Measurements from ENCODE around the gene RNF146. TPM values are rescaled to one million over a fixed set of nuclear protein-coding genes. Genes with fewer than 3 reads are reported as not detected.
A peak's percentile ranks its signal among the peaks of the same experiment; 100 is the strongest.

Gene RNF146
- polyA plus RNA-seq, 3 donors = 77.2 to 93.3 (median 89.7) TPM

DNA sequence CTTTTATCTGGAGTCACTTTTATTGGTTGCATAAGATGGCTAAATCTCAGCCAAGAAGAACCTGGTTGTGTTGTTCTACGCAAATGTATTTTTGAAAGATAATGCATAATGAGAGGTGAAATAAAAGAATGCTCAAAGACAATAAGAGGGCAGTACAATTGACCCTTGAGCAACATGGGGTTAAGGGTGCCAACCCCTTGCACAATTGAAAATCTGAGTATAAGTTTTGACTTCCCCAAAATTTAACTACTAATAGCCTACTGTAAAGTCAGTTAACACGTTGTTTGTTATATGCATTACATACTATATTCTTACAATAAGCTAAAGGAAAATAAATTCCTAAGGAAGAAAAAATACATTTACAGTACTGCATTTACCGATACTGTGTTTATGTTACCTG is 5.9 kb downstream of the RNF146 start:
- no peak for DNase-seq (ENCODE audit: extremely low read depth in 1 of 11, low read depth in 9 of 11, low spot score in 4 of 11)

DNA sequence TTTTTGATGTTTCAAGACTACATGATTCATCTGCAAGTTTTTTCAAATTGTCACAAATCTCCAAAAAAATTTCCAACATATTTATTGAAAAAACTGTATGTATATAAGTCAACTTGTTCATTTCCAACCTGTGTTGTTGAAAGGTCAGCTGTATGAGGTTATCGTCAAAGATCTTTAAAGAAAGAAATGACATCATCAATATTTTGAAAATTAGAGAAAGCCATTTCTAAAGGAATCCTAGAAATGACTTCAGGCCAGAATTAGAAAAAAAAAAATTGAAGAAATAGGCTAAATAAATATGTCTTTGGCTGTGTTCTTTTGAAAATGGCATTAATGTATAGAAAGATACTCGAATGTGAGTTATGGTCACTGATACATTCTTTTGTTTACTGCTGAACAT is 6.8 kb downstream of the RNF146 start:
- DNase-seq (ENCODE audit: extremely low read depth in 1 of 11, low read depth in 9 of 11, low spot score in 4 of 11) = no peak

DNA sequence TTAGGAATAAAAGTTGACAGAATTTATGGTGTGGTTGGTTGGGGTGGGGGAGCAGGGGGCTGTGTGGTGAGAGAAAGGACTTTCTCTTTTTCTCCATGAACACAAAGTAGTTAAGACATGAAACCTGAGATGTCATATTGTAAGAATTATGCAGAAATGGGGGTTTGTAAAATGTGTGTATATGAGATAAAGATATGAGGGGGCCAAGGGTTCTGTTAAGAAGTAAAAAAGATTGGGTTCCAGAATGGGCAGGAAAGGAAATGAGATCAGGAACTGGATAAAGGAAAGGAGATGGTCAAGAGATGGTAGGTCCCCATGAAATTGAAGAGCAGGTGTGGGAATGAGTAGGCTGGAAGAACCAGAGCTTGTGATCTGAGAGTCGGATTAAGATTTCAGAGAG is 9.7 kb downstream of the RNF146 start:
- no peak for DNase-seq (ENCODE audit: extremely low read depth in 1 of 11, low read depth in 9 of 11, low spot score in 4 of 11)

DNA sequence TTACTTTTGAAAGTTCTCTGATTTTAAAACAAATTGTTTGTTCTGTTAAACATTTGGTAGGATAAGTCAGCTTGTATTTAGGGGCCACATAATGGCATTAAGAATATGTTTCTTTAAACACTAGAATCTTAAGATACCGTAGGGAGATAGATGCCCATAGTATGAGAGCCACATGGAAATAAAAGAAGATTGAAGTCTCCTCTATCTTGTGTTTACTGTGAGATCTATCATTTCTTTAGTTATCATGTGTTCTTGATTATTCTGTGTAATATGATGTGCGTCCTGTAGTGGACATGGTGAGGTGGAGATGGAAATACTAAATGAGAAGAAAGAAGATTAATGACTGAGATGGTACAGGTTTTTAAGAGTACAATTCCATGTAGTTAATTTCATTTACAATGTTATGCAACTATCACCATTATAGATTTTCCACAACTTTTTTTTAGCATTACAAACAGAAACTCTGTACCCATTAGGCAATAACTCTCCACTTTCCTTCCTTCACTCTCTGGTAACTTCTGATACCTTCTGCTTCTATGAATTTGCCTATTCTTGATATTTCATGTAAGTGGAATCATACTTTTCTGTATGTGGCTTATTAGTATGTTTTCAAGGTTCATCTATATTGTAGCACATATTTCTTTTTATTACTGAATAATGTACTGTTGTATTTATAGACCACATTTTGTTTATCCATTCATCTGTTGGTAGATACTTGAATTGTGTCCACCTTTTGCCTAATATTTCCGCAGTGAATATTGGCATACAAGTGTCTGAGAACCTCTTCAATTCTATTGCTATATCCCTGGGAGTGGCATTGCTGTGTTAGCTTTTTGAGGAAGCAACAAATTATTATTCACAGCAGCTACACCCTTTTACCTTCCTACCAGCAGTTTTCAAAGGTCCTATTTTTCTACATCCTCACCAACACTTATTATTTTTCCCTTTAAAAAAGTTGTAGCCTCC is 11.5 kb downstream of the RNF146 start:
- DNase-seq (ENCODE audit: extremely low read depth in 1 of 11, low read depth in 9 of 11, low spot score in 4 of 11) = no peak

DNA sequence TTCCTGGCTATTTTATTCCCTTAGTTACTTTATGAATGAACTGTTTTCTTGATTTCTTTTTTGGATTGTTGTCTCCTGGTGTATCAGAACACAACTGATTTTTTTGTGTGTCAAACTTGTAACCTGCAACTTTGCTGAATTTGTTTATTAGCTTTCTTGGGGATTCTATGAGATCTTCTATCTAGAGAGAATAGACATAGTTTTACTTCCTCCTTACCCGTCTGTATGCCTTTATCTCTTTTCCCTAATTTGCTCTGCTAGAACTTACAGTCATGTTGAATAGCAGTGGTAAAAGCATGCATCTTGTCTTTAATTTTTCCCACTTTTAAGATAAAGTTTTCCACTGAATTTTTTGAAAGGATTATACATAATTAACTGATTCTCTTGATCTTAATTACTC is 13.2 kb downstream of the RNF146 start:
- DNase-seq (ENCODE audit: extremely low read depth in 1 of 11, low read depth in 9 of 11, low spot score in 4 of 11) = no peak

DNA sequence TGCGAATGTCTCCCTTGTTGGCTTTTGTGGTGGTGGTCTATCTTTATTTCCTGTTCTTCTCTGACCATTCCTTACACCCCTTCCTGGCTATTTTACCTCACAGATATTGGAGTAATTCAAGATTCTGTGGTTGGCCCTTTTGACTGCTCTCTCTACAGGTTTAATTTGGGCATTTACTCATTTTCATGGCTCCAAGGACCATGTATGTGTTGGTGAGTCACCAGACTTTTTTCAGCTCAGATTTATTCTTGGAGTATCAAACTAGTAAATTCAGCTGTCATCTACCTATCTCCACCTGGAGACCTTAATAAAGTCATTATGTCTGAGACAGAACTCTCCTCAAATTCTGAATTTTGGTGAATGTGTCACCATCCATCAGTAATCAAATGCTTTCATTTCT is 15.5 kb downstream of the RNF146 start:
- no peak for DNase-seq (ENCODE audit: extremely low read depth in 1 of 11, low read depth in 9 of 11, low spot score in 4 of 11)

DNA sequence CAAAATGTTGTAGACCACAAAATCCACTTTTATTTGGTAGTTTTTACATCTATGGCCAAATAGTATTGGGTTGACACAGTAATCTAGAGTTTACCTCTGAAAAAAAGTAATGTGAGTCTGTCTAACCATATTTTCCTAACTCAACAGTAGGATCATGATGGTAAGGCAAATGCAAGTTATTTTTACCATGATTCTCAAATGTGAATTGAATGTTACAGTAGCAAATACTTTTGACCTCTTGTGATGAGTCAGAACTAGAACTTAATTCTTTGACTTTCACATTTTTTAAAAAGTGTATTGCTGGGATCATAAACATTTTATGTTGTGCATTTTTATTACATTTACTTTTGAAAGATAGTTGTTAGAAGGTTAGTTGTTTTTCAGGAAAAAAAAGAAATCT is 22.0 kb downstream of the RNF146 start:
- no peak for DNase-seq (ENCODE audit: extremely low read depth in 1 of 11, low read depth in 9 of 11, low spot score in 4 of 11)

DNA sequence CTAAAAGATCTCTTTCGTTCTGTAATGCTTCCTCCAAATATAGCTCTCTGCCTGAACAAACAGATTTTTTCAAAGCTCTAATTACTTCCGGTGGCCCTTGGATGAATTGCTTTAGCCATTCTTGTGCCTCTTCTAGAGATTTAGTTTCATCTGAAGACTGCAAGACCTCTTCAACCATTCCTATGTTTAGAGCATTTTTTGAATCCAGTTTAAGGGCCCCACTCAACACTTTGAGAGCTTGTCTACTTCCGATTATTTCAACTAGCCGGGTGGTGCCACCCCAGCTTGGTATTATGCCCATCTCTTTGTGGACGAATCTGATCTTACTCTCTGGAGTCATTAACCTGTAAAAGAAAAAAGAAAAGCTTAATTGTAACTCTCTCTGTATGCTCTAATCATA is 23.3 kb downstream of the RNF146 start:
- DNase-seq (ENCODE audit: extremely low read depth in 1 of 11, low read depth in 9 of 11, low spot score in 4 of 11) = no peak

DNA sequence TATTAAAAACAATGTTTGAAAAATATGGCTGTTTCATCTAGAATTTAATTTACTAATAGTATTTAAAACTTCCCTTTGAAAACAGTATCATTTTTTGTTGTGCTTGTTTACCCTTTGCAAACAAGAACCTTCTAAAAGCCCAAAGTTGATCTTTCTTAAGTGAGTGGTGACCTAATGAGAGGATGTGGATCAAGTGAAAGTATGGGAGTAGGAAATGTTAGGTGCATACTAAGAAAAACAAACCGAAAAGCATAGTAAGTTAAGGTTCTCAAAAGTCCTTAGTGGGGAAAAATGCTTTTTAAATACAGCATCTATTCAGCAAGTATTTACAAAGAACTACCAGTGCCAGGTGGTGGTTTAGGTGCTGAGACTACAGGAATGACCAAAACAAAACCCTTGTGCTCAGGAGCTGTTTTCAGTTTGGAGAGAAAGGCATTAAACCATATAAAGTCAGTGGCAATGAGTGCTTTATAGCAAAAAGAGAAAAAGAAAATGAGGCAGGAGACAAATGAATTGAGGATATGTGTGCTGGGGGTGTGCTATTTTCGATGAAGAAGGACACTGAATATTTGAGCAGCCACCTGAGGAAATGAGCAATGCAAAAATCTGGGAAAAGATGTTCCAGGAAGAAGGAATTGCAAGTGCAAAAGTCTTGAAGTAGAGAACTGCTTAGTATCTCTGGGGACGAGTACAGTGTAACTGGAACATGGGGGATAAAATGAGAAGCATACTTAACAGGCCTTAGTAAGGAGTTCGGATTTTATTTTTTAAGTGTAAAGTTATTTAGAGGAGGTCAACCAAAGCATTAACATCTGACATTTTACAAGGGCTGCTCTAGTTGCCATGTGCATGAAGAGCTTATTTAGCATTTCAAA is 24.0 kb downstream of the RNF146 start:
- DNase-seq (ENCODE audit: extremely low read depth in 1 of 11, low read depth in 9 of 11, low spot score in 4 of 11) = no peak

DNA sequence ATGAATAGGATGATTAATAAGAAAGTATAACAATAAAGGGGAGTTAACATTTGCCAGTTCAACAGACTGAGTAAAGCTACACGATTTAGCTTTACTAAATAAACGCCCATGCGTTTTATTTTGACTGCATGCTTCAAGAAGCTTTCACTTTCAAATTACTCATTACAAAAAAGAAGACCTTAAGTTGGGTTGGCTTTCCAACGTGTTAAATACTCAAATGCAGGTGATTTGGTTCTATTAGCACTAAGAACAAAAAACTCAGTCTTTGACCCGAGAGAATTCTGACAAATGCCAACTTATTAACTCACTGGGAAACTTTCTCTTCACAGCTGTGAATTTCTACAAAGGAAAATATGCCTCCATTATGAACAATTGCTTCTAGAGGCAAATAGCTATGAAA is 24.8 kb downstream of the RNF146 start:
- DNase-seq (ENCODE audit: extremely low read depth in 1 of 11, low read depth in 9 of 11, low spot score in 4 of 11) = no peak

DNA sequence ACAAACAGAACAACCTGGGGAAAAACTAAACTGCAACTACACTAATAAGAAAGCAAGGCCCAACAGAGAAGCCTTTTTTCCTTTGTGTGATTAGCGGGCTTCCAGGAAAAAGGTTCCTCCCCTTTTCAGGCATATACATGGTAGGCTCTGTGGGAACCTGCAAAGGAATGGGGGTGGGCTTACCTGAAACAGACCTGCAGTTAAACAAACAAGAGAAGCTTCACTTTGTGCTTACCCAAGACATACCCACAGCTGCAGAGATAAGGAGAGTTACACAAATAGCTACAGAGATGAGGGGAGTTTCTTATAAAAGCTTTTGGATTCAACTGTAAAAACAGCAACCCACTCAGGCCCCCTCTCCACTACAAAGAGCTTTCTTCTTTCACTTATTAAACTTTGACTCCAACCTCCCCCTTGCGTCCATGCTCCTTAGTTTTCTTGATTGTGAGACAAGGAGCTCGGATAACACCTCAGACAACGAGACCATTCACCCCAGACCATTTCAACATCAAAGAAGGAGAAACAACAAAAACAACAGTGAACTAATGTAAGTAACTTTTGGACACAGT is 30.9 kb downstream of the RNF146 start:
- DNase-seq (ENCODE audit: extremely low read depth in 1 of 11, low read depth in 9 of 11, low spot score in 4 of 11) = peak in 3 of 11 donors; percentile 4 to 7 (median 4)

DNA sequence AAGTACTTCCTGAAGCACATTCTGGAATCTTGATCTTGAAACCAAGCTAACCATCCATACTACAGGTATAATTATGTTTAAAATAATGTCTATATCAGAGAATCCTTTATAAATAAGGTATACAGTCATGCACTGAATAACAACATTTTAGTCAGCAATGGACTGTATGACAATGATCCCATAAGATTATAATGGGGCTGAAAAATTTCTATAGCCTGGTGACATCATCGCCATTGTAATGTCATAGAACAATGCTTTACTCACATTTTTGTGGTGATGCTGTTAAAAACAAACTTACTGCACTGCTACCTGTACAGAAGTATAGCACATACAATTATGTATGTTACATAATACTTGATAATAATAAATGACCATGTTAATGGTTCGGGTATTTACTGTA is 31.8 kb downstream of the RNF146 start:
- no peak for DNase-seq (ENCODE audit: extremely low read depth in 1 of 11, low read depth in 9 of 11, low spot score in 4 of 11)

DNA sequence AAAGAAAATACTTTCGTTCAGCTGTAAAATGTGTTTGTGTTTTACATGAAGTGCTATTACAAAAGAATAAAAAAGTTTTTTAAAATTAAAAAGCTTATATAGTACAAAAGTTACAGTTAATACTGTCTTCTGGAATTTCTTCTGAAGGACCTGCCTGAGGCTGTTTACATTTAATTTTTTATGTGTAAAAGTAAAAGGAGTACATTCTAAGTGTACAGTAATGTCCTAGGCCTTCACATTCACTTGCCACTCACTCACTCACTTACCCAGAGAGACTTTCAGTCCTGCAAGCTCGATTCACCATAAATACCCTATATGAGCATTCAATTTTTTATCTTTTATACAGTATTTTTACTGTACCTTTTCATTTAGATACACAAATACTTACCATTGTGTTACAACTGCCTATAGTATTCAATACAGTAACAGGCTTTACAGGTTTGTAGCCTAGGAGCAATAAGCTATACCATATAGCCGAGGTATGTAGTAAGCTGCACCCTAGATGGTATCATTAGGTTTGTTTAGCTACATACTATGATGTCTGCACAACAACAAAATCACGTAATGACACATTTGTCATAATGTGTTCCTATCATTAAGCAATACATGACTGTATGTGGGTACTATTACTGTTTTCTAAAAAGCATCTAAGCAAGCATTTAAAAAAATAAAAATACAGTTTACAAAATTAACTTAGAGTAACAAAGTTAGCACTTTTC is 33.0 kb downstream of the RNF146 start:
- no peak for DNase-seq (ENCODE audit: extremely low read depth in 1 of 11, low read depth in 9 of 11, low spot score in 4 of 11)

DNA sequence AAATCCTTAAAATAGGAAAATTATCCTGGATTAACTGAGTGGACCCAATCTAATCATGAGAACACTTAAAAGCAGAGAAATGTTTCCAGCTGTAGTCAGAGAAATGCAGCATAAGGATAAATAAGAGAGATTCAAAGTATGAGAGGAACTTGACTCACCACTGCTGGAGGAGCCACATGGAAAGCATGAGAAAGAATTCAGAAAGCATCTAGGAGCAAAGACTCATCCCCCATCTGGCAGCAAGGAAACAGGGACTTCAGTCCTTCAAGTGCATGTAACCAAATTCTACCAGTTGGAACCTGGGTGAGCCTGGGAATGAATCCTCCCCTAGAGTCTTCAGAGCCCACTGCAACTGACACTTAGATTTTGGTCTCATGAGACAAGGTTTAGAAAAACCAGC is 33.7 kb downstream of the RNF146 start:
- no peak for DNase-seq (ENCODE audit: extremely low read depth in 1 of 11, low read depth in 9 of 11, low spot score in 4 of 11)

DNA sequence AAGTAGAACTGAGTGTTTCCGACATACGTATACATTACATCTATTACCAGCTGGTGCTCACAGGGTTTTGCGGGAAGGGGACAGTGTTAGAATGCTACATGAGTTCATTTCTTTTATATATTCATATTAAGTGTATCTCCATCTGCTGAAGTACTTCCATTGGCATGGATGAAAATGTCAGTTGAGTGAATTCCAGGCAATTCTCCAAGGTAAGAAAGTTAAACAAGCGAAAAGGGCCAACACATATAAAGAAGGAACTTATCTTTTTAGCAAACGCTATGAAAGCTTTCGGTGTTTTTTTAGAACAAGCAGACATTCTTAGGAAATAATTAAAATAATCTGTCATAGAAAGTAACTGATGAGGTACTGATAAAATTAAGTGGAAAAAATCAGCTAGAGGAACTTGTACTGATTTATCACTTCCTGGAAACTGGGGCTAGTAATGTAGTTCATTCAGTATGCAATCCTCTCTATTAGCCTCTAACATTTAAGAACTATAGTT is 34.6 kb downstream of the RNF146 start:
- DNase-seq (ENCODE audit: extremely low read depth in 1 of 11, low read depth in 9 of 11, low spot score in 4 of 11) = peak in 5 of 11 donors; percentile 4 to 18 (median 9)

DNA sequence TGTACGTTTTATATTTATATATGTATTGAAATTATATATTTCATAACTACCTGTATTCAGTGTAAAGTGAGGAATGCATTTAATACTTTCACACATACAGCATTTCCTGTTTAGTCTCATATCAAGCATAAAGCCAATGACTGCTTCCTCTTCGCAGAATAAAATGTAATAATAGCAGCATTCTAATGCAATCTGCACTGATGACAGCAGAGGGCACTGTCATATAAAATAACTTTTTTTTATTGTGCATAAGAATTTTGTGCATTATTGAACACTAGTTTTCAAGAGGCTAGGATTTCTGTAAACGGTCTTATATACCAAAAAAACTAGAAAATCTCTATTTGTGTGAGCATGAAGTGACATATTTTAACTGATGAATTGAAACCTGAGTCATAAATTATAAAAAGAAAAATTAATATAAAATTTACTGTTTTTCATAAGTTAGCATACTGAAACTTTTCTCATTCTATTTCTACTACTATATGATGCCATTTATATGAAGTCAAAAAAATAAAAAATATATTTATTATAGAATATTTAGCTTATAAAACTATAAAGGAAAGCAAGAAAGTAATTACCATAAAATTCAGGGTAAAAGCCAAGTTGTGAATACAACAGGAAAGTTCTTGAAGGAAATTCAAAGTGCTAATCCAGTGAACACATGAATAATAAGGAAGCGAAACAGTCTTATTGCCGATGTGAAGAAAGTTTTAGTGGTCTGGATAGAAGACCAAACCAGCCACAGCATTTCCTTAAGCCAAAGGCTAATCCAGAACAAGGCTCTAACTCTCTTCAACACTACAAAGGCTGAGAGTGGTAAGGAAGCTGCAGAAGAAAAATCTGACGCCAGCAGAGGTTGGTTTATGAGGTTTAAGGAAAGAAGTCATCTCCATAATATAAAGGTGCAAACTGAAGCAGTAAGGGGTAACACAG is 36.3 kb downstream of the RNF146 start:
- DNase-seq (ENCODE audit: extremely low read depth in 1 of 11, low read depth in 9 of 11, low spot score in 4 of 11) = peak in 9 of 11 donors; percentile 17 to 38 (median 26)

DNA sequence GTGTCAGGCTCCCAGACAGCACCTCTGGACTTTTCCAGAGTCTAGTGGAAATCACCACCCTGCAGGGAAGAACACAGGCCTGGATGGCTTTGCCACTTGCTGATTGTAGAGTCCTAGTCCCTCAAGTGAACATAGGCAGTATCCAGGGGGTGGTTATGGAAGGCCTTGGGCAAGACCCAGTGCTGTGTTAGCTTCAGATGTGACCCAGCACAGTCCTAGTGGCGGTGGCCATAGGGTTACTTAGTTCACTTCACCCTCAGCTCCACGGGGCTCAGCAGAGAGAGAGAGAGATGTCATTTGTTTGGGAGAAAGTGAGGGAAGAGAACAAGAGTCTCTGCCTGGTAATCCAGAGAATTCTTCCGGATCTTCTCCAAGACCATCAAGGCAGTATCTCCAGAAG is 37.3 kb downstream of the RNF146 start:
- DNase-seq (ENCODE audit: extremely low read depth in 1 of 11, low read depth in 9 of 11, low spot score in 4 of 11) = no peak

DNA sequence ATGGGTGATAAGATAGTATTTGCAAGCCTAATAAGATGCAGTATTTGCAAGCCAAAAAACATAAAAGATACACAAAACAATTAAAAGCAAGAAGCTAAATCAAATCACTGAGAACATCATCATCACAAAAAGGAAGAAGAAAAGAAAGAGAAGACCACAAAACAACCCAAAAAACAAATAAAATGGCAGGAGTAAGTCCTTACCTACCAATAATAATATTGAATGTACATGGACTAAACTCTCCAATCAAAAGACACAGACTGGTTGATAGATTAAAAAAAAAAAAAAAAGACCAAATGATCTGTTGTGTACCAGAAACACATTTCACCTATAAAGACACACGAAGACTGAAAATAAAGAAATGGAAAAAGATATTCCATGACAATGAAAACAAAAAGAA is 39.1 kb downstream of the RNF146 start:
- no peak for DNase-seq (ENCODE audit: extremely low read depth in 1 of 11, low read depth in 9 of 11, low spot score in 4 of 11)

All from renal cortex interstitium (tissue), 11 donors.